Daoy (cell line): ENCODE data around the gene CSNK1G1. TPM values are rescaled to one million over a fixed set of nuclear protein-coding genes. Genes with fewer than 3 reads are reported as not detected.
"Not testable (repeated sequence)": the region's sequence is repeated elsewhere in the genome, so short reads cannot be mapped to it uniquely, and the experiment has no call there.

Experiments
- DNase-seq: peaks from one replicate; pipeline ENCODE4 v3.0.0-alpha.2; 2015; ENCODE audit warnings: low read depth
- total RNA-seq: library from RNA; depleted of rRNA; stranded (reverse); fragments of >200 nt; shearing (Covaris generic); gene quantifications from 2 replicates; pipeline ENCODE4 v1.2.3, GENCODE V29; 2014

CSNK1G1 gene
- total RNA-seq, 1 experiment from 2014 or later, result 10.7 TPM

GRCh38 chr15:64349375-64349774 lies 6.6 kb downstream of the CSNK1G1 start:
- no peak for DNase-seq

- DNase-seq, result no peak
These were observed 7.5 kb downstream of the CSNK1G1 start for GRCh38 chr15:64348455-64348854.

DNA sequence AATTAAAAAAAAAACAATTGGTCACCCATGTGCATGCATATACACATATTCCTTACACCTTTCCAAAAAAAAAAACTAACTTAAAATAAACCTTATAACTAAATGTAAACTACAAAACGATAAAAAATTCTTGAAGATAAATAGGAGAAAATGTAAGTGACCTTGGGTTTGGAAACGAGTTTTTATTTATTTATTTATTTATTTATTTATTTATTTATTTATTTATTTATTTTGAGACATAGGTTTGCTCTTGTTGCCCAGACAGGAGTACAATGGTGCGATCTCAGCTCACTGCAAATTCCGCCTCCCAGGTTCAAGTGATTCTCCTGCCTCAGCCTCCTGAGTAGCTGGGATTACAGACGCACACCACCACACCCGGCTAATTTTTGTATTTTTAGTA lies 9.7 kb downstream of the CSNK1G1 start:
- not testable (repeated sequence) for DNase-seq

DNA sequence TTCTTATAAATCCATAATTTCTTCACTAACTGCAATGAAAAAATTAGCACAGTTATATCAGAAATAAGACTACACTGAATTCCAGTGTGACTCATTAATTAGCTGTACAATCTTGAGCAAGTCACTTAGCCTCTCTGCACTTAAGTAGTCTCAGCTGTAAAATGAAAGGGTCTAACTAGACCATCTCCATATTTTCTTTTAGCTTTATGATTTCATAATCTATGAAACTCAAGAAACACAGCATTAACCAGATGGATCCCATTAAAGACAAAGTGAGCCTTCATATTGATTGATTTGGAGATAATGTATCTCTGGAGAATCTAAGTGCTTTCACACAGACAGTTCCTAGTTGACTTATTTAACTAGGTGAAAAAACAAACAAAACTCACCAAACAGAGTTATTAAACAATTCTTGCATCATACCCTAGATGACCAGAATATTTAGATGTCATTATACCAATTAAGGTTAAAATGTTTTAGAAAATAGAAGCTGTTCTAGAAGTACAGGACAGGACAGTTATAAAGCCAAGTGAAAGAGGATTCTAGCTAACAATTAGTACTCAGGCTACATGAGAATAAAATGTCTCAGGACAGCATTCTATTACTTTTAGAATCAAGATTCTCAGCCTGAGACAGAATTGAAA lies 11.2 kb downstream of the CSNK1G1 start:
- DNase-seq, result no peak

DNA sequence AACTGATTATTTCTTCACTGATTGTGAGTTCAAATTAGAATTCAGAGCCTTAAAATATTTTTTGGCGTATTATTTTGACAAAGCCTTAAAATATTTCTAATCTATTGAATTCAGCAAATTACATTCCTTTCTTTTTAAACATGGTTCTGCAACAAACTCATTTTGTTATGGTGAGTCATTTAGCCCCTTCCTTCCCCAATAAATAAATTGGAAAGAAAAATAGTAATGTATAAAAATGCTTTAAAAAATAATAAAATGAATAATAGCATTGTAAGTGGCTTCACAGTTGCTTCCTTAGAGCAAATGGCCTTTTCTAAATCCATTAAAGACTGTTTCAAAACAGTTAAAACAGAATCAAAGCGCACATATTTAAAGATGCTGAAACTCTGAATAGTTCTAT lies 12.1 kb downstream of the CSNK1G1 start:
- no peak for DNase-seq

- no peak for DNase-seq
These were observed 12.8 kb downstream of the CSNK1G1 start for GRCh38 chr15:64343222-64343621.

GRCh38 chr15:64341961-64342360 lies 14.0 kb downstream of the CSNK1G1 start:
- no peak for DNase-seq

DNA sequence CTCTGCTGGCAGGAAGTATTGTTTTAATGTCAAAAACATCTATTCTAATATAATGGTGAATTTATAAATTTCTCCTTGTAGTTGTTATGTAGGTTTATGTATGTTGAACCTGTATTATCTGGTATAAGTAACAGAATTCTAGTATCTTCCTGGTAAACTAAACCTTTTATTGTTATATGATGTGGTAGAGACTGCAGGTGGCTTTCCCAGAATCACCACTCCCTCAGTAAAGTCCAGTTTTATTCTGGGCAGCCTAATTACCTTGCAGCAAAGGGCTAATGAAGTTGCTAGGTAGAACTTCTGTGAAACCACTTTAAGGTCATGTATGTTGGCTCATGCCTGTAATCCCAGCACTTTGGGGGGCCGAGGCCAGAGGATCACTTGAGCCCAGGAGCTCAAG lies 15.6 kb downstream of the CSNK1G1 start:
- DNase-seq, result no peak

DNA sequence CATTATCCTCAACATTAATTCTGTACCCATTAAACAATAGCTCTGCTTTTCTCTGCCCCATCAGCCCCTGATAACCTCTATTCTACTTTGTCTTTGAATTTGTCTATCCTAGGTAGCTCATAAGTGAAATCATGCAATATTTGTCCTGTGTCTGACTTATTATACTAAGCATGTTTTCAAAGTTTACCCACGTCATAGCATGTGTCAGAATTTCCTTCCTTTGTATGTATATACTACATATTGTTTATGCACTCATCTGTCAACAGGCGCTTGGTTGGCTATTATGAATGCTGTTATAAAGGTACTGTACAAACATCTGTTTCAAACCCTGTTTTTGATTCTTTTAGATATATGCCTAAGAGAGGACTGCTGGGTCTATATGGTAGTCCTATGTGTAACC lies 18.2 kb downstream of the CSNK1G1 start:
- no peak for DNase-seq

- no peak for DNase-seq
These were observed 21.7 kb downstream of the CSNK1G1 start for GRCh38 chr15:64333986-64334929.

GRCh38 chr15:64333516-64333915 lies 22.5 kb downstream of the CSNK1G1 start:
- no peak for DNase-seq

DNA sequence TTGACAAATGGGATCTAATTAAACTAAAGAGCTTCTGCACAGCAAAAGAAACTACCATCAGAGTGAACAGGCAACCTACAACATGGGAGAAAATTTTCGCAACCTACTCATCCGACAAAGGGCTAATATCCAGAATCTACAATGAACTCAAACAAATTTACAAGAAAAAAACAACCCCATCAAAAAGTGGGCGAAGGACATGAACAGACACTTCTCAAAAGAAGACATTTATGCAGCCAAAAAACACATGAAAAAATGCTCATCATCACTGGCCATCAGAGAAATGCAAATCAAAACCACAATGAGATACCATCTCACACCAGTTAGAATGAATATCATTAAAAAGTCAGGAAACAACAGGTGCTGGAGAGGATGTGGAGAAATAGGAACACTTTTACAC lies 24.3 kb downstream of the CSNK1G1 start:
- DNase-seq, result not testable (repeated sequence)

- DNase-seq, result not testable (repeated sequence)
These were observed 29.0 kb downstream of the CSNK1G1 start for GRCh38 chr15:64326975-64327374.

GRCh38 chr15:64326458-64326857 lies 29.5 kb downstream of the CSNK1G1 start:
- not testable (repeated sequence) for DNase-seq

DNA sequence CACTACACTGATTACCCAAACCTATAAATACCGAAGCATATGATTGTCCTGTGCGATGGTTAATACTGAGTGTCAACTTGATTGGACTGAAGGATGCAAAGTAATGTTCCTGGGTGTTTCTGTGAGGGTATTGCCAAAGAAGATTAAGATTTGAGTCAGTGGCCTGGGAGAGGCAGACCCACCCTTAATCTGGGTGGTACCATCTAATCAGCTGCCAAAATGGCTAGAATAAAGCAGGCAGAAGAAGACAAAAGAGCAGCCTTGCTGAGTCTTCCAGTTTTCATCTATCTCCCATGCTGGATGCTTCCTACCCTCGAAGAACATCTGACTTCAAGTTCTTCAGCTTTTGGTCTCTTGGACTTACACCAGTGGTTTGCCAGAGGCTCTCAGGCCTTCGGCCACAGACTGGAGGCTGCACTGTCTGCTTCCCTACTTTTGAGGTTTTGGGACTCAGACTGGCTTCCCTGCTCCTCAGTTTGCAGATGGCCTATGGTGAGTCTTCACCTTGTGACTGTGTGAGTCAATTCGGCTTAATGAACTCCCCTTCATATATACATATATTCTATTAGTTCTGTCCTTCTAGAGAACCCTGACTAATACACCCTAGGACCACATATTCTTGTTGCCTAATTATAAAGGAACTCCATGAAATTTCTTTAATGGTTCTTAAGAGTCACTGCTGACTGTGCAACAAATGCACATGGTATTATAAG lies 31.7 kb downstream of the CSNK1G1 start:
- DNase-seq, result no peak

DNA sequence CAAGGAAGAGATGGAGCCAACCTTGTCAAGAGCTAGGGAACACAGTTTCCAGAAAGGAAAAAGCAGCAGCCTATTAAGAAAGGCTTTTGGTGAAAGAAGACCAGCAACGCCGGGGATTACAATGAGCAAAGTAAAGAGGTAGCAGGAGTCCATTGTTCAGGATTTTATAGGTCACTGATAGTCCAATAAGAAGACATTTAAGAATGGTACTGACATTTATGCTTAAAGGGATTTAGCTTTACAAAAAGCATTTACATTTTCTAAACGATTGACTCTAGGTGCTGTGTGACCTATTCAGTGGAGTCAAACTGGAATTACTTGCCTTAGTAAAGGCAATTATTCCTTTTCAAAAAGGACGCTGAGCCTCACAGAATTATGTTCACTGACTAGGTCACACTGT lies 40.8 kb downstream of the CSNK1G1 start:
- no peak for DNase-seq

DNA sequence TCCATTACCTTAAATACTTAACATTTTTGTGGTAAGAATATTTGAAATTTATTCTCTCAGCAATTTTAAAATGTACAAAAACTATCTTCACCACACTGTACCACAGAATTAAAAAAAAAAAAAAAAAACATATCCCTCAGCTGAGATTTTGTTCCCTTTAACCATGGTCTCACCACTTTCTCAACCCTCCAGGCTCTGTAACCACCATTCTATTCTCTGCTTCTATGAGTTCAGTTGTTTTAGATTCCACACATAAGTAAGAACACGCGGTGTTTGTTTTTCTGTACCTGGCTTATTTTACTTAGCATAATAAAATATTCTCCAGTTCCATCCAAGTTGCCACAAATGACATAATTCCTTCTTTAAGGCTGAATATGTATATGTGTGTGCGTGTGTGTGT lies 41.5 kb downstream of the CSNK1G1 start:
- DNase-seq, result no peak

GRCh38 chr15:64311566-64311965 lies 44.4 kb downstream of the CSNK1G1 start:
- DNase-seq, result no peak

DNA sequence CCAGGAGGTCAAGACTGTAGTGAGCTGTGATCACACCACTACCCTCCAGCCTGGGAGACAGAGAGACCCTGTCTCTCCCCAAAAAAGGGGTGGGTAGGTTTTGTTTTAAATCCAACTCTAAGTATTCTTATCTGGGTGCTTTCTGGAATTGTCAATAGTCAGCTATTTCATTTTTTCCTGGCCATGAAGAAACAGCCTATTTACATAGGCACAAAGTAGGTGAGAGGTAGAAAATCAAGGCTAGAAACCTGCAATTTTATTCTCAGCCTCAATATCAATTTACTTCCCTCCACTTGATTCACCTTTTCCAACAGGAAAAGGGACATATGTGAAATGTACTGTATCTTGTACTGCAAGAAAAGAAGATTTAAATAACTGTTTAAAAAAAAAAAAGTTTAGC lies 45.9 kb downstream of the CSNK1G1 start:
- no peak for DNase-seq

GRCh38 chr15:64305261-64305660 lies 50.7 kb downstream of the CSNK1G1 start:
- no peak for DNase-seq

- DNase-seq, result no peak
These were observed 66.4 kb downstream of the CSNK1G1 start for GRCh38 chr15:64289550-64289949.

DNA sequence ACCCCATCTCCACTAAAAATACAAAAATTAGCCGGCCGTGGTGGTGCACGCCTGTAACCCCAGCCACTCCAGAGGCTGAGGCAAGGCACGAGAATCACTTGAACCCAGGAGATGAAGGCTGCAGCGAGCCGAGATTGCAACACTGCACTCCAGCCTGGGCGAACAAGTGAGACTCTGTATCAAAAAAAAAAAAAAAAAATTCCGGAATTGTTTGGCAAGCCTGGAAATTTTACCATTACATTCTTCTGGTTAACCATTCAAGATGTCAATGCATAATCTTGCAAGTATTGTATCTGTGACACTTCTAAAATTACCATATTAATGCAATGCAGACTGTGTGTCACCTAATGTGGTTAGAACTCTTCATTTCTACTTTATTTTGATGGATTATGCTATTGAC lies 67.0 kb downstream of the CSNK1G1 start:
- DNase-seq, result no peak
